Astrocyte of the spinal cord (primary cell): ENCODE results near the gene FYB2.

Source experiments
- DNase-seq: peaks from one replicate; pipeline ENCODE4 v3.0.0; 2011; ENCODE audit warnings: low read depth, low spot score
- H3K4me3 ChIP-seq: 2 replicates; pipeline ENCODE4 v1.5.1; 2011; ENCODE audit warnings: low read depth, mild to moderate bottlenecking, low read length, moderate library complexity
- in situ Hi-C: cut with HindIII; loops from 2 replicates; pipeline ENCODE4 v1.10.0; 2017; ENCODE audit warnings: low sequenced_read_pairs
- TF ChIP-seq, protein P1 (sequence below): IDR thresholded peaks from 2 replicates; pipeline ENCODE4 v1.5.1; 2012; ENCODE audit warnings: low read depth, mild to moderate bottlenecking, low read length, inconsistent platforms

FYB2 gene

DNA sequence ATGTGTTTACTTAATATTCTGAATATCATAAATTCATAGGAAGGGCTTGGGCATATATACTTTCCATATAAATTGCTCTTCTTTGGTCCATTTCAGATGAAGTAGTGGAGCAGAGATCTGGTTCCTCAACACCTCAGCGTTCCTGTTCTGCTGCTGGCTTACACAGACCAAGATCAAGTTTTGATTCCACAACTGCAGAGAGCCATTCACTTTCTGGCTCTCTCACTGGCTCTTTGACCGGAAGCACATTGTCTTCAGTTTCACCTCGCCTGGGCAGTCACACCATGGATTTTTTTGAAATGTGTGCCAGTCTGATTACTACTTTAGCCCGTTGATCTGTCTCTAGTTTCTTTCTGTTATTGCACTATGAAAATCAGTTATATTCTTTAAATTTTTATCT lies 111.8 kb downstream of the FYB2 start:
- no peak overlapping the region for H3K4me3 ChIP-seq
- in situ Hi-C loops, result no loop called here
- TF ChIP-seq, protein P1, sequence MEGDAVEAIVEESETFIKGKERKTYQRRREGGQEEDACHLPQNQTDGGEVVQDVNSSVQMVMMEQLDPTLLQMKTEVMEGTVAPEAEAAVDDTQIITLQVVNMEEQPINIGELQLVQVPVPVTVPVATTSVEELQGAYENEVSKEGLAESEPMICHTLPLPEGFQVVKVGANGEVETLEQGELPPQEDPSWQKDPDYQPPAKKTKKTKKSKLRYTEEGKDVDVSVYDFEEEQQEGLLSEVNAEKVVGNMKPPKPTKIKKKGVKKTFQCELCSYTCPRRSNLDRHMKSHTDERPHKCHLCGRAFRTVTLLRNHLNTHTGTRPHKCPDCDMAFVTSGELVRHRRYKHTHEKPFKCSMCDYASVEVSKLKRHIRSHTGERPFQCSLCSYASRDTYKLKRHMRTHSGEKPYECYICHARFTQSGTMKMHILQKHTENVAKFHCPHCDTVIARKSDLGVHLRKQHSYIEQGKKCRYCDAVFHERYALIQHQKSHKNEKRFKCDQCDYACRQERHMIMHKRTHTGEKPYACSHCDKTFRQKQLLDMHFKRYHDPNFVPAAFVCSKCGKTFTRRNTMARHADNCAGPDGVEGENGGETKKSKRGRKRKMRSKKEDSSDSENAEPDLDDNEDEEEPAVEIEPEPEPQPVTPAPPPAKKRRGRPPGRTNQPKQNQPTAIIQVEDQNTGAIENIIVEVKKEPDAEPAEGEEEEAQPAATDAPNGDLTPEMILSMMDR, result no peak
- no peak for DNase-seq

DNA sequence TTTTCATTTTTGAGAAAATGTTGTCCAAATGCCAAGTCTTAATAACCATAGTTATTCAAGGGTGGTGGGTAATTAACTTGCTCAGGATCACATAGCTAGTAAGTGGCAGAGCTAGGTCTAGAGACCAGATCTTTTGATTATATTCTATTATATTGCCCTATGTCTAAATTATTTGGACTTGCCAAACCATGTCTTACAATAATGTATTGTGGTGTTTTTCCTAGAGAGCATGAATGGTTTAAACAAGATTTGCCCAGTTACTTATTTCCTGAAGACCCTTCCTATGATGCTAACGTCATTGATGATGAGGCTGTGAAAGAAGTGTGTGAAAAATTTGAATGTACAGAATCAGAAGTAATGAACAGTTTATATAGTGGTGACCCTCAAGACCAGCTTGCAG lies 115.5 kb downstream of the FYB2 start:
- in situ Hi-C loops, result no loop called here
- TF ChIP-seq, protein P1, result no peak
- no peak for DNase-seq
- H3K4me3 ChIP-seq, result no peak overlapping the region

DNA sequence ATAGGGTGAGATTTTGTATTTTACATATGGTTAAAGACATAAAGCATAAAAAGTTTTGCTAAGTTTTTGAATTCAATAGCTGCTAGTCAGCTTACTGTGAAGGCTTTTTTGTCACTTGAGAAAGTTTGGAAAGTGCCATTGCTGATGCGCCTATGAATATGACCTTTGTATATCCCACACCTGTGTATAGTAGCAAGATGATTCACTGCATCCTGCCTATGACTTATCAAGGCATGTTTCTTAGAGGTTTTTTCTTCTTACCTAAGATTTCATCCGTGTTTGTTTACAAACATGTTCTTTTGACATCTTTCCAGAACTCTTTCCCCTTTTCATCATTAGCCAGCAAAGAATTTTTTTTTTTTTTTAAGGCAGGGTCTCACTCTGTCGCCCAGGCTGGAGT lies 122.5 kb downstream of the FYB2 start:
- TF ChIP-seq, protein P1, result no peak
- DNase-seq, result no peak
- in situ Hi-C loops, result no loop called here
- no peak overlapping the region for H3K4me3 ChIP-seq

DNA sequence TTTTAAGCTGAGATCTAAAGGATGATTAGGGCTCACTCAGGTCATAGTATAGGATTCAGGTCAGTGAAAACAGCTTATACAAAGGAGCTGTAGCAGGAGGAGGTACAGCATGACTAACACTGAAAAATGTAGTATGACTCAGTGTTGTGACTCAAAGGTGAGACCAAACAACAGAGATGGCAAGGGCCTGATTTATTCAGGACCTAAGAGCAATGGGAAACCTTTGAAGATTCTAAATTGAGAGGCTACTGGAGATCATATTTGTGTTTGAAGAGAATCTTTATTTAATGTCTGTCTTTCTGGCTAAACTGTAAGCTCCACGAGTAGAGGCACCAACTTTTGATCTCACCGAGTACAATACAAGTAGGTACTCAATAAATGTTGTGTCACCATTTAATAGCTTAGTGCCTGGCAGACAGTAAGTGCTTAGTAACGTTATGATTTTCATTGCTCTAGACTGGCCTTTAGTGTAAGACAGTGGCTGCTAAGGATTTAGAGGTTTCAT lies 130.6 kb downstream of the FYB2 start:
- H3K4me3 ChIP-seq, result no peak overlapping the region
- peak; percentile 81 for DNase-seq
- TF ChIP-seq, protein P1, result no peak
- in situ Hi-C loops, result no loop called here

DNA sequence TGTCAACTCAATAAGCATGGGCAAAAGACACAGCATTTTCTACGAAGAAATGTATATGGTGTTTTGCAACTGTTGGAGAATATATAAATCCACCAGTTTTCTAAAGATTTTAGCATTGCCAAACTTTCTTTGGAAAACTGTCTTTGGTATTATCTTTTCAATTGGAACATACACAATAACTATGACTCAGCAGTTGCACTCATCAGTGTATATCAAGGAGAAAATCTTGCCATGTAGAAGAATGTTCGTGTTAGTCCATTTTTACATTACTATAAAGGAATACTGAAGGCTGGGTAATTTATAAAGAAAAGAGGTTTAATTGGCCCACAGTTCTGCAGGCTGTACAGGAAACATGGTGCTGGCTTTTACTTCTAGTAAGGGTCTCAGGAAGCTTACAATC lies 133.0 kb downstream of the FYB2 start:
- in situ Hi-C loops, result no loop called here
- DNase-seq, result peak; percentile 30
- TF ChIP-seq, protein P1, result no peak
- no peak overlapping the region for H3K4me3 ChIP-seq

DNA sequence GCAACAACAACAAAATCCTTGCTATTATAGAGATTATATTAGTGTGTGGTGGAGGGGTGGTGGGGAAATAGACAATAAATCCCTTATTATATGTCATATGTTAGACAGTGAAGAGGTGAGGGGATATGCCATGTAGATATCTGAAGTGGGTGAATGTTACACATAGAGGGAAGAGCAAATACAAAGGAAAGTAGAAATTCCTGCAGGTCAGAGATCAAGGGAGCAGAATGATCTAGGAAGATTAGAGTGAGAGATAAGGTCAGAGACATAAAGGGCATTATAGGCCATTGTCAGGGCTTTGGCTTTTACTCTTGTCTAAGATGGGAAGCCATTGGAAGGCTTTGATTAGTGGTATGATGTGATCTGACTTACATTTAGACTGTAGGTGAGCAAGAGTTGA lies 135.6 kb downstream of the FYB2 start:
- no peak for DNase-seq
- TF ChIP-seq, protein P1, result no peak
- in situ Hi-C loops, result no loop called here
- H3K4me3 ChIP-seq, result no peak overlapping the region

DNA sequence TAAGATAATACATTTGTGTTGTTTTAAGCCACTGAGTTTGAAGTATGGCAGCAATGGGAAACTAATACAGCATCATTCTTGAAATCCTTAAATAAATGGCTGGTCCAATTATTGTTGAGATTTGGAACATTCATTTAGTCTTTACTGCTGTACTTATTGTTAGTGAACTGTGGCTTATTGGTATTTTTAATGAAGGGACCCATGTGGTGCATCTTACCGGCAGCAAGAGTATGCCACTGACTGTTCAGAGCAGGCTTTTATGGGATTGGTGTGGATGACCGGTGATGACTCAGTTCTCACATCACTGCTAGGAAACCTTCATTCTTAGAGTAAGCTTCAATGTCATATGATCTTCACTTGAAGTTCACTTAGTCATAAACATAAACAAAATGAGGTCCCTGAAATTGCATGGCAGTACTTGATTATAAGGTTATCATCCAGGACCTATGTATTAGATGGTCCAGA lies 142.6 kb downstream of the FYB2 start:
- in situ Hi-C loops, result no loop called here
- TF ChIP-seq, protein P1, result no peak
- peak; percentile 88 for DNase-seq
- H3K4me3 ChIP-seq, result no peak overlapping the region
